Inflammatory macrophage (primary cell): ENCODE measurements around the gene RAB32.
"Not testable (repeated sequence)": the region's sequence is repeated elsewhere in the genome, so short reads cannot be mapped to it uniquely, and the experiment has no call there.

Experiments used
- DNase-seq, 2 donors: peaks; one replicate each; pipeline ENCODE4 v3.0.0-alpha.2; 2020 to 2022
- total RNA-seq, 18 experiments: gene quantifications; one replicate each; lab custom pipeline; 2026; ENCODE audit warnings: mixed read lengths in 6 of 18, inconsistent platforms in 2 of 18; lab: John Stamatoyannopoulos, UW

The RAB32 gene
- 17.2 to 88.7 (median 43.4) reads per million in 18 experiments for total RNA-seq

DNA sequence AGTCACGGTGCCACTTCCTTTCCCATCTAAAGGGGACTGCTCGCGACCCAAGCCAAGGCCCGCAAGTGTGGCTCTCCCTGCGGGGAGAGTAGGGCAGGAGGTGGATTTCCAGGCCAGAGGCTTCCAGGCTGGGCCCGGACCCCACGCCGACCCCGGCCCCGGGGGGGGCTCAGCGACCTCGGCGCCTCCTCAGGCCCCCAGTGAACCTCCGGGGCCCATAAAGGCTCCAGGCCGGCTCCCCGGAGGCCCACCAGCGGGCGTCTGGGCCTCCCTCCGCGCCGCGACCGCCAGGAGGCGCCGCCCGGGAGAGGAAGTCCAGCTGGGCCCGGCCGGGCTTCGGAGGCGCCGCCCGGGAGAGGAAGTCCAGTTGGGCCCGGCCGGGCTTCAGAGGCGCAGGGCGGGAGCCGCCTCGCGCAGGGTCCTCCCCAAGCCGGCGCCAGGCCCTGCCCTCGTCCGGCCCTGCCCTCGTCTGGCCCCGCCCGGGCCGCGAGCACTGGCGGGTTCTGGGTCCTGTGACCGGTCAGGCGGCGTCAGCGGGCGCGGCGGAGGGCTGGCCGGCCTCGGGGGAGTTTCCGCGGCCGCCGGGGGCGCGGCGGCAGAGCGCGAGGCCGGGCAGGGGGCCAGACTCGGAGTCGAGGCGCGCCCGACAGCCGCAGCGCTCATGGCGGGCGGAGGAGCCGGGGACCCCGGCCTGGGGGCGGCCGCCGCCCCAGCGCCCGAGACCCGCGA, at the start of gene RAB32:
RAB32 (plus strand) TSS at position 623 of the 729 bp plus-strand sequence; CDS start at position 662, 39 bp downstream.
- DNase-seq: peak; percentile 97 to 98

DNA sequence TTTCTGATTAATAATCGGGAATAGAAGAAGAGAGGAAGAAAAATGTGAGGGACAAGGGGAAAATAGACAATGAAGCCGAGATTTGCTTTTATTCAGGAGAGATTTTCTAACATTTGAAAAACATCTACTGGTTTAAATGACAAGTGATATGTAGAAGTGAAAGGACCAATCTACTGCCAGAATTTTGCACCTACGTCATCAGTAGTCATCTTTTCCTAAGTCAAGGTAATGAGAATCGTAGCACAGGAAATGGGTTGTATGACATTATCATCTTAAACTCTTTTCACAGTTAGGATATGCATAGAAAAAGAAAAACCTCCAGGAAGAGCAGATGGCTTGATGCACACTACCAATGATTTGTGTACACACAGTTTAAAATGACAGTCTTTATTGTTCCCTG, 45.3 kb upstream of the RAB32 start:
- no peak for DNase-seq

GRCh38 chr6:146503096-146503495, 40.5 kb upstream of the RAB32 start:
- DNase-seq: no peak

- DNase-seq: no peak
These were observed 28.4 kb upstream of the RAB32 start for GRCh38 chr6:146515212-146515611.

DNA sequence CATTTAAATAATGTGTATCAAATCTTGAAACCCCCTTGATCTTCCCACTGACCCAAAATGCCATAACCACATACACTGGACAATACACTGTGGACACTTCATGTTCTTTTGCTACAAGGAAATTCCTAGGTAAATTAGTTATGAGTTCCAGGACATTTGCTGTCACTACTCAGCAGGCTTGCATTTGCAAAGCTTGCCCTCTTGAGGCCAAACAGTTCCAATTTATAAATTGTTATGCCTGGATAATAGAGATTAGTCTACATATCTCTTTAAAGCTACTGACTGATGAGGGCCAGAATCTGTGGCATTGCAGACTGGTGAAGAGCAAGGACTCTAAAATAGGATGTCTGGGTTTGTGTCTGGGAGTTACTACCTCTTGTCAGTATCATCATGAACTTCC, 17.4 kb upstream of the RAB32 start:
- no peak for DNase-seq

DNA sequence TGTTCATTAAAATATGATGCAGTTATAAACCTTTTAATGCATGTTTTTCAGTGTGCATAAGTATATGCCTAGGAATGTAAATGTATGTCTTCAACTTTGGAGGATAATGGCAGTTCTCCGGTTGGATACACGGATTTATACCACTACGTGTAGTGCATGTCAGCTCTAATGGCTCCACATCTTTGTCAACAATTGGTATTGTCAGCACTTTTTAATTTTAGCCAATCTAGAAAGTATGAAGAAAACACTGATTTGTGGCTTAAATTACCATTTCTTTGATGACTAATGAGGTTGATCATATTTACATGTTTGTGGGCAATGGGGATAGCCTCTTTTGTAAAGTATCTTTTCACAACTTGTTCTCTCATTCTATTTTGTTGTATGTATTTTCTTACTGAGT, 10.9 kb upstream of the RAB32 start:
- no peak for DNase-seq

DNA sequence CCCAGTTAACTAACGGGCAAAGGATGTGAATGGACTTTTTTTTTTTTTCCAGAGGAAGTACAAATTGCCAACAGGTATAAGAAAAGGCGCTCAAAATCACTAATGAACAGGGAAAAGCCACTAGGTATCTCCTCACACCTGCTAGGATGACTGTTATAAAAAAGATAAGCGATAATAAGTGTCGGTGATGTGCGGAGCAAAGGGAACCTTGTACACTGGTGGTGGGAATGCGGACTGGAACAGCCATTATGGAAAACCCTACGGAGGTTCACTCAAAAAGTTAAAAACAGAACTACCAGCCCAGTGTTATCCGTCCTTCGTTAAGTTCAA, 787 bp upstream of the RAB32 start:
- no peak for DNase-seq

- DNase-seq: peak; percentile 10 to 23
These were observed 445 bp downstream of the RAB32 start for GRCh38 chr6:146543940-146544615.

GRCh38 chr6:146544616-146545182, 1.1 kb downstream of the RAB32 start:
- peak in 1 of 2 donors; percentile 22 for DNase-seq

GRCh38 chr6:146545581-146545980, 1.9 kb downstream of the RAB32 start:
- DNase-seq: peak; percentile 60 to 71

- DNase-seq: peak; percentile 40 to 68
These were observed 2.9 kb downstream of the RAB32 start for GRCh38 chr6:146546443-146547043.

GRCh38 chr6:146547889-146548288, 4.3 kb downstream of the RAB32 start:
- no peak for DNase-seq

GRCh38 chr6:146548898-146549374, 5.3 kb downstream of the RAB32 start:
- DNase-seq: no peak

DNA sequence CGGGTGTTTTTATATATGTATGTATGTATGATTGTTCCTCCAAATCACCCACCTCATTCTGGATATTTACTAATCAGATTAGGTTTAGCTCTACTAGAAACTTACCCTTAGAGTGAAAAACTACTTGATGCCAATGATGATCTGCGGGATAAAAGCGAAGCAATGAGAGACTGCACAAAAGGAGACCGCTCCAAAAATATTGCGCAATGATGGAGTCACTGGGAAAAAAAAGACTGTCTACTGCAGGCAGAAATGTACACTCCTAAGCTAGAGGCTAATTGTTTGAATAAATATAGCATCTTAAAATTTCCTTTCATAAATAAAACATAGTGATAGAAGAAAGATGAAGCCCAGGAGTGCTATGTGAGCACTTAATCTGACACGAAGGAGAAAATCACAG, 7.3 kb downstream of the RAB32 start:
- no peak for DNase-seq

- no peak for DNase-seq
These were observed 7.9 kb downstream of the RAB32 start for GRCh38 chr6:146551545-146551944.

DNA sequence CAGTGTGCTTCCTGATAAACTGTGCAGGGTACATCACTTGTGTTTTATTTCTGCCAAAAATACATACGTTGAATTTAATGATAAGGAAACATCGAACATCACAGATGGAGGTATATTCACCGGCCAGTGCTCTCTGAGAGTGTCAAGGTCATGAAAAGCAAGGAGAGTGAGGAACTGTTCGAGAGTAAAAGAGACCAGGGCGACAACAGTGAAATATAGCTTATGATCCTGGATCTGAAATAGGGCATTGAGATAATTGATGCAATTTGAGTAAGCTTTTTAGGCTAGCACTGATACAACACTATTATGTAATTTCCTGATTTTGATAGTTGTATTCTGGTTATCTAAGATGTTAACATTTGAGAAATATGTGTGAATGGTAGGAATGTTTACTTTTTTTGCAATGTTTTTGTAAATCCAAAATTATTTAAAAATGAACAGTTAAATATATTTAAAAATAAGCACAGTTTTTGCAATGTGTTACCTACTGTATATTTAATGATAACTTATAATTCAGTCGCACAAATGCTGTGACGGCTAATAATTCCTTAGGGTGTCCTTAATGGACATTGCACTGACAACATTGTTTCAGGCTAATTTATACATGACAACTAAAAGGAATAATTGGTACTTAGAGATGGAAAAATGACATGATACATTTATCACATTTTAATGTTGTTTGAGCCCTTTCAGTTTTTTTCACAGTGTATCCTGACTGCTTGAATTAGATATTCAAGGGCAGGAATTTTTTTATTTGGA, 9.9 kb downstream of the RAB32 start:
- DNase-seq: no peak

DNA sequence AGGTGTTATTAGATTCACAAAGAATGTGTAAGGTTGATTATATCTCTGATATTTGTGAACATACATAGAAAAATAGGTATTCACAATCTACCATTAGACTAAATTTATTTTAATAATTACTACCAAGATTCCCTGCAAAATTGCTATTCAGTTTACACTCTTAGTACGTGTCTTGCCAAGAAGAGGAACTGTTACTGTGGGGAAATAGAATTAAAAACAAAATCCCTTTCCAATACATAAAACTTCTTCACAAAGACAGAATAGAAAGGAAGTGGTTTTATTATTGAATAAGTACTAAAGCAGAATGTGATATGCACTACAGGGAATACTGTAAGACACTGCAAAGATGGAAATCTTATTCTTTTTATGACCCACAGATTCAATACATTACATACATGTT, 17.0 kb downstream of the RAB32 start:
- DNase-seq: peak in 1 of 2 donors; percentile 26

GRCh38 chr6:146566661-146567060, 23.0 kb downstream of the RAB32 start:
- not testable (repeated sequence) for DNase-seq

GRCh38 chr6:146568619-146569018, 25.0 kb downstream of the RAB32 start:
- DNase-seq: not testable (repeated sequence)

DNA sequence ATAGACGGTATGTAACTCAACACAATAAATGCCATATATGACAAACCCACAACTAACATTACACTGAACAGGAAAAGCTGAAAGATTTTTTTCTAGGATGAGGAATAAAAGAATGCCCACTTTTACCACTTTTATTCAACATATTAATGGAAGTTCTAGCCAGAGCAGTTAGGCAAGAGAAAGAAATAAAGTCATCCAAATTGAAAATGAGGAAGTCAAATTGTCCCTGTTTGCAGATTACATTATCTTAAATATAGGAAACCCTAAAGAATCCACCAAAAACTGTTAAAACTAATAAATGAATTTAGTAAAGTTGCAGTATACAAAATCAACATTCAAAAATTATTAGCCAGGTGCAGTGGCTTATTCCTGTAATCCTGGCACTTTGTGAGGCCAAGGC, 30.6 kb downstream of the RAB32 start:
- DNase-seq: peak in 1 of 2 donors; percentile 29

GRCh38 chr6:146578054-146578453, 34.4 kb downstream of the RAB32 start:
- DNase-seq: no peak

- DNase-seq: peak; percentile 40 to 65
These were observed 38.3 kb downstream of the RAB32 start for GRCh38 chr6:146581968-146582367.

DNA sequence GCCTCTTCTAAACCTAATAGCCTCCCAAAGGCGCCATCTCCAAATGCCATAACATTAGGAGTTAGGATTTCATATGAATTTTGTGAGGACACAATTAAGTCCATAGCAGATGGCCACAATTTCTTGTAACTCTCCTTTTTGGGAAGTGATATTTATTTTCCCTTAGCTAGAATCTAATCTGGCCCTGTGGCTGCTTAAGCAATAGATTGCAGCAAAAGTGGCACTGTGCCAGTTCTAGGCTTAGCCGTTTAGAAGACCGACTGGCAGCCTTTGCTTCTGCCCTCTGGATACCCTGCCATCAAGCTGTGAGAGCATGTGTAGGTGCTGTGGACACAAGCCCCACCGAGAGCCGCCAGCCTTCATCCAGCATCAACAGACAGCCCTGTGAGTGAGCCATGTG, 39.2 kb downstream of the RAB32 start:
- peak; percentile 90 to 93 for DNase-seq
